Natural killer cell (primary cell): ENCODE data around the gene FASTK. TPM values are rescaled to one million over a fixed set of nuclear protein-coding genes. Genes with fewer than 3 reads are reported as not detected.

Experiments
- ATAC-seq, 3 donors: fragments of 150-1000 bp in 2 of 3; fragments of 200-7000 bp in 1 of 3; cut with Tn5 transposase; 1 replicate in 1 of 3; 2 replicates in 2 of 3; pipeline ENCODE4 v1.10.0; 2021; ENCODE audit warnings: mild to moderate bottlenecking in 2 of 3, moderate library complexity in 2 of 3
- DNase-seq, 2 donors: peaks; one replicate each; pipeline versions ENCODE4 v3.0.0 to v3.0.0-alpha.2; 2013 to 2021; ENCODE audit warnings: mixed read lengths in 1 of 2
- H3K27ac ChIP-seq: one replicate; pipeline ENCODE4 v1.5.1; 2013; ENCODE audit warnings: mild to moderate bottlenecking, low read length
- H3K27me3 ChIP-seq: one replicate; pipeline ENCODE4 v1.6.1; 2013; ENCODE audit warnings: low read length; ENCODE audit not compliant: control insufficient read depth, insufficient read depth
- H3K36me3 ChIP-seq: one replicate; pipeline ENCODE4 v1.6.1; 2013; ENCODE audit warnings: low read length; ENCODE audit not compliant: control insufficient read depth, insufficient read depth
- H3K4me1 ChIP-seq: one replicate; pipeline ENCODE4 v1.6.1; 2013; ENCODE audit warnings: low read length; ENCODE audit not compliant: control insufficient read depth, insufficient read depth
- H3K4me3 ChIP-seq: one replicate; pipeline ENCODE4 v1.5.1; 2013; ENCODE audit warnings: low read length
- H3K9me3 ChIP-seq: one replicate; pipeline ENCODE4 v1.6.1; 2013; ENCODE audit warnings: low read length; ENCODE audit not compliant: control insufficient read depth, insufficient read depth
- H3K27ac Mint-ChIP-seq, 2 donors: one replicate each; pipeline ENCODE4 v1.8.0; 2022; ENCODE audit warnings: mild to moderate bottlenecking in 2 of 2, mixed read lengths in 2 of 2, moderate library complexity in 1 of 2
- H3K27me3 Mint-ChIP-seq, 2 donors: one replicate each; pipeline ENCODE4 v1.8.0; 2022; ENCODE audit warnings: low read depth in 2 of 2, mixed read lengths in 2 of 2
- H3K36me3 Mint-ChIP-seq: one replicate; pipeline ENCODE4 v1.8.0; 2022; ENCODE audit warnings: mixed read lengths
- H3K4me1 Mint-ChIP-seq, 2 donors: one replicate each; pipeline ENCODE4 v1.8.0; 2022; ENCODE audit warnings: mixed read lengths in 2 of 2
- H3K4me3 Mint-ChIP-seq: one replicate; pipeline ENCODE4 v1.8.0; 2022; ENCODE audit warnings: mild to moderate bottlenecking, moderate library complexity, mixed read lengths
- H3K9me3 Mint-ChIP-seq, 2 donors: one replicate each; pipeline ENCODE4 v1.8.0; 2022; ENCODE audit warnings: mixed read lengths in 2 of 2
- CTCF ChIP-seq: fragments of 200-600 bp; IDR thresholded peaks from one replicate; pipeline ENCODE4 v1.8.0; 2022; ENCODE audit warnings: antibody characterized with exemption
- WGBS: methylation state at CpG from one replicate; pipeline ENCODE4 v1.1.7; 2013; ENCODE audit warnings: missing lambda C conversion rate; ENCODE audit not compliant: insufficient coverage; 5-methylcytosine and 5-hydroxymethylcytosine counted together
- intact Hi-C: fragments of 100-400 bp; cut with micrococcal nuclease; formaldehyde crosslinking; loops from one replicate; pipeline ENCODE4 v1.14.2; 2022
- total RNA-seq, 4 donors: library from RNA; stranded (reverse); fragments of 120-200 nt in 1 of 4; gene quantifications; one replicate each; pipeline versions ENCODE4 v1.2.3 to v1.2.4, GENCODE V29; 2013 to 2022

Gene FASTK
- total RNA-seq, 3 donors from 2014 or later (not counting 1 experiment from before 2014, with no cell fraction given) = 72.8 to 89.4 (median 85.2) TPM

GRCh38 chr7:151040616-151041375, 39.8 kb downstream of the FASTK start:
- intact Hi-C loops = no loop called here
- Mint-ChIP-seq H3K36me3 (no peaks in the 10 kb centered on the region), H3K9me3 (no peaks in the 10 kb centered on the region), H3K27me3 (no peaks in the 10 kb centered on the region), H3K4me3 (no peak overlapping the region), H3K27ac (no peak overlapping the region), H3K4me1 (peaks cover 9 to 14% of the 10 kb centered on the region in 2 donors)
- Histone ChIP-seq H3K9me3 (no peaks in the 10 kb centered on the region), H3K27me3 (no peaks in the 10 kb centered on the region), H3K4me3 (no peak overlapping the region), H3K36me3 (peaks cover 18% of the 10 kb centered on the region), H3K4me1 (no peaks in the 10 kb centered on the region), H3K27ac (no peak overlapping the region)
- TF ChIP-seq CTCF = no peak
- no peak for ATAC-seq
- no peak for DNase-seq
- 96% methylated on average over 30 of the region's 30 CpGs for WGBS

- Histone ChIP-seq H3K36me3 (peaks cover 18% of the 10 kb centered on the region), H3K4me3 (no peak overlapping the region), H3K27ac (no peak overlapping the region), H3K9me3 (no peaks in the 10 kb centered on the region), H3K27me3 (no peaks in the 10 kb centered on the region), H3K4me1 (no peaks in the 10 kb centered on the region)
- intact Hi-C loops = no loop called here
- Mint-ChIP-seq H3K27ac (peak overlapping the region; percentile 26 to 33), H3K27me3 (no peaks in the 10 kb centered on the region), H3K4me1 (peaks cover 9 to 14% of the 10 kb centered on the region in 2 donors), H3K9me3 (no peaks in the 10 kb centered on the region), H3K36me3 (no peaks in the 10 kb centered on the region), H3K4me3 (no peak overlapping the region)
- ATAC-seq (no peak), DNase-seq (no peak)
- WGBS = 71% methylated on average over 18 of the region's 18 CpGs
- TF ChIP-seq CTCF = no peak
These were observed 40.6 kb downstream of the FASTK start for GRCh38 chr7:151039850-151040548.

- Histone ChIP-seq H3K9me3 (no peaks in the 10 kb centered on the region), H3K27ac (no peak overlapping the region), H3K4me1 (no peaks in the 10 kb centered on the region), H3K36me3 (peaks cover 23% of the 10 kb centered on the region), H3K4me3 (no peak overlapping the region), H3K27me3 (no peaks in the 10 kb centered on the region)
- TF ChIP-seq CTCF = no peak
- Mint-ChIP-seq H3K4me1 (peaks cover 9 to 14% of the 10 kb centered on the region in 2 donors), H3K27me3 (no peaks in the 10 kb centered on the region), H3K4me3 (no peak overlapping the region), H3K27ac (peak overlapping the region; percentile 26 to 53), H3K9me3 (no peaks in the 10 kb centered on the region), H3K36me3 (no peaks in the 10 kb centered on the region)
- ATAC-seq (peak; percentile 53 to 69 (median 66)), DNase-seq (peak in 1 of 2 donors; percentile 32)
- intact Hi-C loops = no loop called here
- WGBS = 55% methylated on average over 10 of the region's 12 CpGs
These were observed 41.4 kb downstream of the FASTK start for GRCh38 chr7:151038951-151039849.
